KOPT-K1 (cell line): ENCODE measurements around the gene OR52W1.
"Not testable (repeated sequence)": the region's sequence is repeated elsewhere in the genome, so short reads cannot be mapped to it uniquely, and the experiment has no call there.

Source experiments
- H3K27ac ChIP-seq: fragments of 200-600 bp; sonication (generic); 2 replicates; pipeline ENCODE4 v1.5.1; 2016; ENCODE audit warnings: antibody characterized with exemption, mild to moderate bottlenecking, low read depth, low read length; ENCODE audit not compliant: poor library complexity, severe bottlenecking
- H3K36me3 ChIP-seq: fragments of 200-600 bp; sonication (generic); 2 replicates; pipeline ENCODE4 v1.5.1; 2017; ENCODE audit warnings: antibody characterized with exemption, mild to moderate bottlenecking, low read length, moderate library complexity; ENCODE audit not compliant: insufficient read depth
- H3K9me3 ChIP-seq: fragments of 200-600 bp; sonication (generic); 2 replicates; pipeline ENCODE4 v1.5.1; 2017; ENCODE audit warnings: antibody characterized with exemption, low read length, mild to moderate bottlenecking; ENCODE audit not compliant: insufficient read depth, poor library complexity, severe bottlenecking

Gene OR52W1

DNA sequence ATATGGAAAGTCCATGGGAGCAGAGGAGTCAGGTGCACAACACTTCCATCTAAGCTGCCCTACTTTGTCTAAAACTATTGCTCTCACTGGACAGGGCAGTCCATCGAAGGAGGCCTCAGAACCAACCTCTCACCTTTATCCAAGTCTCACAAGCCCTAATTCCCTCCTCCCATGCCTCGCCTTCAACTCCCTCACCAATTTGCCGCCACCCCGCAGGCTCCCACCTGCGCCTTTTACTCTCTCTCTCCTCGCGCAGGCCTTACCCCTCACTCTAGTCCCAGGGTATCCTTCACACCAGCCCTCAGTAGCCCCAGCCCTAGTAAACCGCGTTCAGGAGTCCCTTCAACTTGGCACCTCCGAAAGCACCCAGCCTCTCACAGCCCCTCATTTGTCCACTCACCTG lies 35.0 kb downstream of the OR52W1 start:
- 0 out of 2 replicates have a peak, but pooled peaks cover 1% of the 10 kb centered on the region for H3K36me3 ChIP-seq
- H3K9me3 ChIP-seq: no peaks in the 10 kb centered on the region
- peak overlapping the region; percentile 62 for H3K27ac ChIP-seq

DNA sequence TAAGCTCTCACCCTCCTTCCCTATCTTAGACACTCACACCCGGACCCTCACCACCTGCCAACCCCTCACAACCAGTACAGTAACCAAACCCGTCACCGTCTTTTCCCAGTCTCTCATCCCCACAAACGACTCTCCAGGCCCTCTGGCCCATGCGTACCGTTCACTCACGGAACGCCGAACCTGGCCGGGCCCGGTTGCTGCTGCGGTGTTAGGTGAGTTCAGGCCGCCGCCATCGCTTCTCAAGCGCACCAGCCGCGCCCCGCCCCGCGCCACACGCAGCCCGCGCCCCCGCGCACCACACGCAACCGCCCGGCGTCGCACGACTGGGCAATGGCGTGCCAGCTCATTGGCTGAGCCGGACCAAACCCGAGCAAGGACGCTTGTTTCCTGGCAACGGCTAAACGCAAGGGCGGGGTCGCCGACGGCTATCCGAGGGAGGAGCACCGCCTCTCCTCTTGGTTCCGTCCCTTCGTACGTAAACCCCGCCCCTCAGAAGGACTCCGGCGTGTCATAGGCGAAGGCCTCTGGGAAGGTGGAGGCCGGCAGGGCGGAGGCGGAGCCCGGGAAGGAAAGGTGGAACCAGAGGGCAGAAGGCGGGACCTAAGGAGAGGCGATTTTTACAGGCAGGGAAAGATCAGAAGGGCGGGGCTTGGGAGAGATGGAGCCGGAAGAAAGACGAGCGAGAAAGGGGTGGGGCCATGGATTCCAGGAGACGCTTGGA lies 35.5 kb downstream of the OR52W1 start, which contains the start of gene FHIP1B:
Gene FHIP1B (minus strand): TSS at position 250 of the 721 bp plus-strand sequence. CDS start 10,120 bp downstream, outside the sequence.
- Histone ChIP-seq H3K36me3 (no peaks in the 10 kb centered on the region), H3K9me3 (no peaks in the 10 kb centered on the region), H3K27ac (peak within 1 kb of the TSS; percentile 62)

DNA sequence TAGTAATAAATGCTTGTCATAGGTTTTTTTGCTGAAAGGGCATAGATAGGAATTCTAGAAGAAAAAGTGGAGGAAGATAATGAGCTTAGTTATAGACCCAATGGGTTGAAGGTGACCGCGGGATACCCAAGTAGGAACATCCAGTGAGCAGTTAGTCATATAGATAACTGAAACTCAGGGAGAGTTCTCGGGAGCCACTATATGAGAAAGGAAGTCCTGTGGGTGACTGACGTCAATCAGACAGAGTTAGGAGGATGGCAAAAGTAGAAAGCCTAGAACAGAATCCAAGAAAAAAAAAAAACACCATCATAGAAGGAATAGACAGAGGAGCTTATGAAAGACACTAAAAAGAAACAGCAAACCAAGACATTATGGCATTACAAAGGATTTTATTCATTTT lies 38.2 kb downstream of the OR52W1 start:
- Histone ChIP-seq H3K9me3 (no peaks in the 10 kb centered on the region), H3K27ac (no peak overlapping the region), H3K36me3 (no peaks in the 10 kb centered on the region)

DNA sequence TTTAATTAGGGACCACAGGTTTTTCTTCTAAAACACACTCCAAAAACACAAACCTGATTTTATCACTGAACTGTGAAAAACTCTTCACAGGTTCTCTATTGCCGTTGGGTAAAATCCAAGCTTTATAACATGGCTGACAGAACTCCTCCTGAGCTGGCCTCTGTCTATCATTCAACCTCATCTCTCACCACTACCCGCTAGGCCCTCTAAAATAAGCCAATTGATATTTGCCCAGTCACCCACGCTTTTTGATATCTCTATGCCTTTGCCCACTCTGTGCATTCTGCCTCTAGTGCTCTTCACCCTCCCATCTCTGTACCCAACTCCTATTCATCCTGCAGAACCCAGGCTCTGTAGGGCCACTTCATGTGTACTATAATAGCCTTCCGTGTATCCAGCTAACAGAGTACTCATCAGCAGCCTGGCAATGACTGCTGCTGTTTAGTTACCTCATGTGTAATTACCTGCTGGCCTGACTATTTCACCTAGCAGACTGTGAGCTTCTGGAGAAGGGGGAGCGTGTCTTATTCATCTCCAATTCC lies 38.8 kb downstream of the OR52W1 start:
- H3K27ac ChIP-seq: no peak overlapping the region
- no peaks in the 10 kb centered on the region for H3K9me3 ChIP-seq
- H3K36me3 ChIP-seq: no peaks in the 10 kb centered on the region

DNA sequence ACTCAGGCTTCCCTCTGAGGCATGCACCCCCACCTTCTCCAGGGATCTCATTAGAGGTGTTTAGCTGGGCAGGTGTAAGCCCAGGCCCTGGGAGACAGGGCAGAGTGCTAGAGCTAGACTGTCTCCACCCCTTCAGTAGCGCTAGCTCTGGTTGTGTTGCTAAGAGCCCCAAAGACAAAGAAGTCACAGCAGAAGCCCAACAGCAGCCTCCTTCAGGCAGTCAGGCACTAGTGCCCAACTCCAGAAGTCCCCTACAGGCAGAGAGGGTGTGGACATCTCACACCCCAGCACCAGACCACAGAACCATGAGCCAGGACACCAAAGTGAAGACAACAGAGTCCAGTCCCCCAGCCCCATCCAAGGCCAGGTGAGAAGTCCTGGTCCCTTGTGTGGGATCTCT lies 39.9 kb downstream of the OR52W1 start, which contains the start of gene CNGA4:
Gene CNGA4 (plus strand): TSS at position 188 of the 400 bp plus-strand sequence. CDS start 118 bp downstream, at position 306.
- H3K36me3 ChIP-seq: no peaks in the 10 kb centered on the region
- H3K9me3 ChIP-seq: no peaks in the 10 kb centered on the region
- no peak within 1 kb of the TSS for H3K27ac ChIP-seq

DNA sequence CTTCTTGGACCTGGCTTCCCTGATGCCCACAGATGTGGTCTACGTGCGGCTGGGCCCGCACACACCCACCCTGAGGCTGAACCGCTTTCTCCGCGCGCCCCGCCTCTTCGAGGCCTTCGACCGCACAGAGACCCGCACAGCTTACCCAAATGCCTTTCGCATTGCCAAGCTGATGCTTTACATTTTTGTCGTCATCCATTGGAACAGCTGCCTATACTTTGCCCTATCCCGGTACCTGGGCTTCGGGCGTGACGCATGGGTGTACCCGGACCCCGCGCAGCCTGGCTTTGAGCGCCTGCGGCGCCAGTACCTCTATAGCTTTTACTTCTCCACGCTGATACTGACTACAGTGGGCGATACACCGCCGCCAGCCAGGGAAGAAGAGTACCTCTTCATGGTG lies 41.1 kb downstream of the OR52W1 start:
- no peaks in the 10 kb centered on the region for H3K36me3 ChIP-seq
- no peaks in the 10 kb centered on the region for H3K9me3 ChIP-seq
- H3K27ac ChIP-seq: no peak overlapping the region

DNA sequence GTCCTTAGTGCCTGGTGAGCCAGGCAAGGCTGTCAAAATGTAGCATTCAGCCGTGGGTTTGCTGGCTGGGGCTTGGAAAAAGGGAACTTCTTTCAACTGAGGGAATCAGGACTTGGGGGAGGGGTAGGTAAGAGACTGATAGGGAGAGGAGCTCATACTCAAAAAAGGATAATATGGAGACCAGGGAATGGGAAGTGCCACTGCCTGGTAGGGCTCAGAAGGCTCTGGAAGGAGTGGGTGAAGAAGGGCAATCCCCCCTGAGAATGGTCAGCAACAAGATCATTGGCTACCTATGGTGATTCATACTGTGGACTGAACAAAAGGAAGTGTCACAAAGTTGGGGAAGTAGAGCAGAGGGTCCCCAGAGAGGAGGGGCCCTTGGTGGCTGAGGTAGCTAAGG lies 41.8 kb downstream of the OR52W1 start:
- Histone ChIP-seq H3K9me3 (no peaks in the 10 kb centered on the region), H3K27ac (no peak overlapping the region), H3K36me3 (no peaks in the 10 kb centered on the region)

DNA sequence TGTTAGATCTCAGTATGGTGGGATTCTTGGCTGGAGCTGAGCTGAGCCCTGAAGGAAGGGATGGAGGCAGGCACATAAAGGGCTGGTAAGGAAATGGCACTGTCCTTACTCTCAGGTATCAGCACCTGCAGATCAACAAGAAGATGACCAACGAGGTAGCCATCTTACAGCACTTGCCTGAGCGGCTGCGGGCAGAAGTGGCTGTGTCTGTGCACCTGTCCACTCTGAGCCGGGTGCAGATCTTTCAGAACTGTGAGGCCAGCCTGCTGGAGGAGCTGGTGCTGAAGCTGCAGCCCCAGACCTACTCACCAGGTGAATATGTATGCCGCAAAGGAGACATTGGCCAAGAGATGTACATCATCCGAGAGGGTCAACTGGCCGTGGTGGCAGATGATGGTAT lies 42.3 kb downstream of the OR52W1 start:
- no peak overlapping the region for H3K27ac ChIP-seq
- H3K36me3 ChIP-seq: no peaks in the 10 kb centered on the region
- no peaks in the 10 kb centered on the region for H3K9me3 ChIP-seq

DNA sequence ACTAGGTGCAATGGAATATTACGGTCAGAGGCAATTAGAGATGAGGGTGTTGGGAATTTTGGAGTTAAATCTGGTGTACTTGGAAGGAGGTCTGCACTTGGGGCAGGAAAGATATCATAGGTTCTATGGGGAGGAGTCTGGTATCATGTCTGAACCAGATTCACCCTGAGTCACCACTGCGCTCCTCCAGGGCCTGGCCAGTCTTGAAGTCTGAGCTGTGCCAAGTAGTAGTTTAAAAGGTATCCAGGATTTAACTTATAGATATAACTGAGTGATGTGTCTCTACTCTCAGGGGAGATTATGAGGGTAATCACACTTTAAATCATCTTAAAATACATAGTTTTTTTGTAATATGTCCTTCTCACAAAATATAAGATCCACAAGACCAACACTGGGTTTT lies 46.5 kb downstream of the OR52W1 start:
- Histone ChIP-seq H3K27ac (no peak overlapping the region), H3K36me3 (no peaks in the 10 kb centered on the region), H3K9me3 (no peaks in the 10 kb centered on the region)

DNA sequence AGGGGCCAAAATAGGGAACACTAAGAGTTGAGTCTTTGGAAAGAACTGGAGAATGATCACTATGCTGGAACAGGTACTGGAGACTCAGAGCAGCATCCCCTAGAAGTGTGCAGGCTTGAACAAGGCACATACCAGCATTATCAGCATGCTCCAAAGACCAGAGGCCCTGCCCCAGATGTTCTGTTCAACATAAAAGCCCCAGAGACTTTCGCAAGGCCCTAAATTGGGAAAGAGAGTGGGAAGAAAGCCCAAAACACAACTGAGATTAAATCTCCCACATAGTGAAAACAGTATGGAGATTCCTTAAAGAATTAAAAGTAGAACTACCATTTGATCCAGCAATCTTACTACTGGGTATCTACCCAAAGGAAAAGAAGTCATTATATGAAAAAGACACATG lies 49.2 kb downstream of the OR52W1 start:
- no peaks in the 10 kb centered on the region for H3K9me3 ChIP-seq
- H3K27ac ChIP-seq: no peak overlapping the region
- H3K36me3 ChIP-seq: no peaks in the 10 kb centered on the region

DNA sequence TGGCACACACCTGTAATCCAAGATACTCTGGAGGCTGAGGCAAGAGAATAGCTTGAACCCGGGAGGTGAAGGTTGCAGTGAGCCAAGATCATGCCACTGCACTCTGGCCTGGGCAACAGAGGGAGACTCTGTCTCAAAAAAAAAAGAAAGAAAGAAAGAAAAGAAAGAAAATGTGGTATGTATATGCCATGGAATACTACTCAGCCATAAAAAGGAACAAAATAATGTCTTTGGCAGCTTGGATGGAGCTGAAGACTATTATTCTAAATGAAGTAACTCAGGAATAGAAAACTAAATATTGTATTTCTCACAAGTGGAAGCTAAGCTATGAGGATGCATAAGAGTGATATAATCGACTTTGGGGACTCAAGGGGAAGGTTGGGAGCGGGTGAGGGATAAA lies 49.9 kb downstream of the OR52W1 start:
- H3K36me3 ChIP-seq, H3K27ac ChIP-seq, H3K9me3 ChIP-seq: not testable (repeated sequence)
